Esophagus muscularis mucosa (tissue), 4 donors: Measurements from ENCODE around the gene C21orf58.

ENCODE experiments used
- CTCF ChIP-seq, 3 experiments: fragments of 200-600 bp in 2 of 3; fragments of 450-650 bp in 1 of 3; sonication (generic) in 2 of 3; IDR thresholded peaks; one replicate each; pipeline ENCODE4 v1.5.1; 2017 to 2019; ENCODE audit warnings: antibody characterized with exemption in 3 of 3, mild to moderate bottlenecking in 2 of 3, moderate library complexity in 1 of 3
- EP300 ChIP-seq: sonication (generic); formaldehyde crosslinking; IDR thresholded peaks from one replicate; pipeline ENCODE4 v1.6.1; 2017; ENCODE audit warnings: antibody characterized with exemption
- POLR2A ChIP-seq: fragments of 450-650 bp; IDR thresholded peaks from one replicate; pipeline ENCODE4 v1.6.1; 2017; ENCODE audit warnings: antibody characterized with exemption, moderate library complexity, mild to moderate bottlenecking, low read depth
- POLR2AphosphoS5 ChIP-seq, 2 donors: sonication (generic); formaldehyde crosslinking; IDR thresholded peaks; one replicate each; pipeline ENCODE4 v1.6.1; 2017; ENCODE audit warnings: antibody characterized with exemption in 2 of 2

- TF ChIP-seq POLR2AphosphoS5 (IDR thresholded peaks at IDR 0.05) (no peak), POLR2A (no peak), CTCF (IDR thresholded peaks at IDR 0.05) (no peak), EP300 (no peak)
These were observed 24.5 kb downstream of the C21orf58 start for GRCh38 chr21:46299167-46299566.
